GM21717 (cell line): Measurements from ENCODE around the gene KLHL30.

Source experiments
- ATAC-seq: cut with Tn5 transposase; IDR thresholded peaks from one replicate; pipeline ENCODE4 v1.9.1; 2021; ENCODE audit warnings: mild to moderate bottlenecking, moderate library complexity; ENCODE audit not compliant: unreplicated experiment

The KLHL30 gene

GRCh38 chr2:238130111-238130695, 8.3 kb upstream of the KLHL30 start:
- ATAC-seq = no peak

DNA sequence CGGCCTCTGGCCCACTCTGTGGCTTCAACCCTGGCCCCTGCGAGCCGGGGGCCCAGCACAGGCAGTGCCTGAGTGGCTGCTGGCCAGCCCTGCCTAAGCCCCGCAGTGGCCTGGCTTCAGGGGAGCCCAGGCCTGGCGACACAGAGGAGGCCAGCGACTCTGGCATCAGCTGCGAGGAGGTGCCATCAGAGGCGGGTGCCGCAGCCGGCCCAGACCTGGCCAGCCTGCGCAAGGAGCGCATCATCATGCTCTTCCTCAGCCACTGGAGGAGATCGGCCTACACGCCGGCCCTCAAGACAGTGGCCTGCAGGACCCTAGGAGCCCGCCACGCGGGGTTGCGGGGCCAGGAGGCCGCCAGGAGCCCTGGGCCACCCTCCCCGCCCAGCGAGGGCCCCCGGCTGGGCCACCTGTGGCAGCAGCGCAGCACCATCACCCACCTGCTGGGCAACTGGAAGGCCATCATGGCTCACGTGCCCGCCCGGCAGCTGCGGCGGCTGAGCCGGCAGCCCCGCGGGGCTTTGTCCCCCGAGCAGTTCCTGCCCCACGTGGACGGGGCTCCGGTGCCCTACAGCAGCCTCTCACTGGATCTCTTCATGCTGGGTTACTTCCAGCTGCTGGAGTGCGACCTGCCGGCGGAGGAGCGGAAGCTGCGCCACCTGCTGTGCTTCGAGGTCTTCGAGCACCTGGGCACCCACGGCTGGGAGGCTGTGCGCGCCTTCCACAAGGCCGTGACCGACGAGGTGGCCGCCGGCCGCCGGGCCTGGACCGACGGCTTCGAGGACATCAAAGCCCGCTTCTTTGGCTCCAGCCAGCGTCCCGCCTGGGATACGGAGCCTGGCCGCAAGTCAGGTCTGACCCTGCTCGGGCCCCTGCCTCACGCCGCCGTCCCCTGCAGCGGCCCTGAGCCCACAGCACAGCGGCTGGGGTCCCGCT, 7.5 kb upstream of the KLHL30 start:
- ATAC-seq = no peak

GRCh38 chr2:238131761-238132462, 6.6 kb upstream of the KLHL30 start:
- no peak for ATAC-seq

GRCh38 chr2:238132463-238133450, 5.7 kb upstream of the KLHL30 start:
- no peak for ATAC-seq

DNA sequence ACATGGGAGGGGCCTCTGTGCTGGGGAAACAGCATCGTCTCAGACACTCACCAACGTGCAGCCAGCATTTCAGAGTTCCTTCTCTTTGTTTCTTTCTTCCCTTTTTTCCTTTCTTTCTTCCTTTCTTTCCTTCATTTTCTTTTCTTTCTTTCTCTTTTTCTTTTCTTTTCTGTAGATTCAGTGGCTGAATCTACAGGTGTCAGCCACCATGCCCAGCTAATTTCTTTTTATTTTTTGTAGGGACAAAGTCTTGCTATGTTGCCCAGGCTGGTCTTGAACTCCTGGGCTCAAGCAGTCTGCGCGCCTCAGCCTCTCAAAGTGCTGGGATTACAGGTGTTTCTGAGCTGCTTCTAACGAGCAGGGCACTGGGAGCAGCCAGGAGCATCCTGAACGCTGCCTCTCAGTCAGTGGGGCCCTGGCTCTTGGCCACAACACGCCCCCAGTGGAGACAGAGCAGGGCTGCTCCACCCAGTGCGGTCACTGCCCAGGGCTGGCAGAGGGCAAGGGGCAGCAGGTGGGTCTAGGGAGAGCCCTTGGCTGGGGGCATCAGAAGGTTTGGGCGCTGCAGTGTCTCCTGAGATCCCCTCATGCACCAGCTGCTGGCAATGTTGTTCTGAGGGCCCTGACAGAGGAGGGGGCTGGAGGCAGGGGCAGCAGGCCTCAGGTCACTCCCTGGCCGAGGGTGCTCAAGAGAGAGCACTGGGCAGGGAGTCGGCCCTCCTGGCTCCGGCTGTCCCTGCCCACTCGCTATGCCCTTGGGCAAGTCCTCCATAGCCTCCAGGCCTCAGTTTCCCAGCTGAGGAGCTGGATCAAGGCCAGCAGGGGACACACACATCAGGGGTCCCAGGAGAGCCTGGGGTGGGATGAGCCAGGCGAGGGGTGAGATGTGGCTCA, 4.7 kb upstream of the KLHL30 start:
- no peak for ATAC-seq

GRCh38 chr2:238134393-238134785, 4.1 kb upstream of the KLHL30 start:
- ATAC-seq = no peak

GRCh38 chr2:238135601-238136150, 2.8 kb upstream of the KLHL30 start:
- no peak for ATAC-seq

- ATAC-seq = no peak
Observed at GRCh38 chr2:238136820-238137537, 1.5 kb upstream of the KLHL30 start.

DNA sequence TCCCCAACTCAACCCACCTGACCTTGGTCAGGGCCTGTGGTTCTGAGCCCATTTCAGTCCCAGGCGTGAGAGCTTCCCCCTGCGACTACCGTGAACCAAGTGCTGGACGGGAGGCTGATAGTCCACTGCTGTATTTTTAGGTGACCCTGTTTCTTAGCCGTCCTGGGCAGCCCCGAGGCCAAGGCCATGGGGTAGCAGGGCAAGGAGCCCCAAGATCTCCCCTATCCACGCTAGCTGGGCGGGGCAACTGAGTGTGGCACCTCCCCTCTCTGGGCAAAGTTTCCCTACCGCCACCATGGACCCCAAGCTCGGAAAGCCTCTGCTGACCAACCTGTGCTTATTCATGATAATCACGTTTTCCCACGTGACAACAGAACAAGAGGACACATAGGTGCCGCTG, 583 bp upstream of the KLHL30 start:
- ATAC-seq = no peak

- no peak for ATAC-seq
Observed at GRCh38 chr2:238139196-238140039, 950 bp downstream of the KLHL30 start.

DNA sequence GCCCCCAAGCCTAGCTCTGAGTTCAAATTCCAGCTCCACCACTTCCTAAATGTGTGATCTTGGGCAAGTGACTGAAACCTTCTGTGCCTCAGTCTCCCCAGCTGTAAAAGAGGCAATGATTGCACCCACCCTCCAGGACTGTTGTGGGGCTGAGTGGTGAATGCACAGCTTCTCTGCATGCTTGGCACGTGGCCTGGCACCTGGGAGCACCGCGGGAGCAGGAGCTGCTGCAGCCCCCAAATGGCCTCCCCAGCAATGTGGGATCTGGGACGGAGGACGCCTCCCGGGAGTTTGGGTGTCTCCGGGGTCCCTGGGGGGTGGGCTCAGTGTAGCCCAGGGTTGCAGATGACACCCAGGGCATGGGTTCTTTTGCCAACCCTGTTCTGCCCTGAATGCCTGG, 1.6 kb downstream of the KLHL30 start:
- ATAC-seq = no peak

GRCh38 chr2:238140721-238141540, 2.5 kb downstream of the KLHL30 start:
- no peak for ATAC-seq

- no peak for ATAC-seq
Observed at GRCh38 chr2:238141541-238142318, 3.3 kb downstream of the KLHL30 start.

DNA sequence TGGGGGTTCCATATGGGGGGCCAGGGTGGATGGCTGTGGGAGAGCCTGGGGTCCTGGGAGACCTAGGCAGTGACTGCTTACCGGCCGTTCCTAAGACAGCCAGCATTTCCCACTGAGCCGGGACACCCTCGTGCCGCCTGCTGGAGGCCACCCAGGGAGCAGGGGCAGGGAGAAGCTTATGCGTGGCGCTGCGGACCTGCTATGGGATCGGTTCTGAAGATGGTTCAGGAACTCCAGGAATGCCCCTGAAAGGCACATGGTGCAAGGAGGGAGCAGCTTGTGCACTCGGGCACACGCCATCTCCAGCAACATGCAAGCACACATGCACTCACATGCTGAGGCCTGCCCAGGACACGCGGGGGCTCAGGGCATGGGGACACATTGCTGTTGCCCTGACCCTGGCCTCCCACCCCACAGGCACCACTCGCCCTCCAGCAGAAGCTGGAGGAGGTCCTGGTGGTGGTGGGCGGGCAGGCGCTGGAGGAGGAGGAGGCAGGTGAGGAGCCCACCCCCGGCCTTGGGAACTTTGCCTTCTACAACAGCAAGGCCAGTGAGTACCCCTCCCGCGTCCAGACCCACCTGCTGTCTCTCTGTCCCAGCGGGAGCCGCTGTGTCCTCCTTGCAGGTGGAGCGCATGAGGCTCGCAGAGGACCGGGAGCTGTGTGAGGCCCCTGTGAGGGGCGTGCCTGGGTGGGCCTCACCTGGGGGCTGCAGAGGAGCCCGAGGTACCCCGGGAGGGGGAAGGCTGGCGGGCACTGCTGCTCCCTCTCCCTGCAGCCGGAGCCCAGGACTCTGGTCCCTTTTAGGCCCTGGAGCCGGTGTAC, 4.1 kb downstream of the KLHL30 start:
- no peak for ATAC-seq

DNA sequence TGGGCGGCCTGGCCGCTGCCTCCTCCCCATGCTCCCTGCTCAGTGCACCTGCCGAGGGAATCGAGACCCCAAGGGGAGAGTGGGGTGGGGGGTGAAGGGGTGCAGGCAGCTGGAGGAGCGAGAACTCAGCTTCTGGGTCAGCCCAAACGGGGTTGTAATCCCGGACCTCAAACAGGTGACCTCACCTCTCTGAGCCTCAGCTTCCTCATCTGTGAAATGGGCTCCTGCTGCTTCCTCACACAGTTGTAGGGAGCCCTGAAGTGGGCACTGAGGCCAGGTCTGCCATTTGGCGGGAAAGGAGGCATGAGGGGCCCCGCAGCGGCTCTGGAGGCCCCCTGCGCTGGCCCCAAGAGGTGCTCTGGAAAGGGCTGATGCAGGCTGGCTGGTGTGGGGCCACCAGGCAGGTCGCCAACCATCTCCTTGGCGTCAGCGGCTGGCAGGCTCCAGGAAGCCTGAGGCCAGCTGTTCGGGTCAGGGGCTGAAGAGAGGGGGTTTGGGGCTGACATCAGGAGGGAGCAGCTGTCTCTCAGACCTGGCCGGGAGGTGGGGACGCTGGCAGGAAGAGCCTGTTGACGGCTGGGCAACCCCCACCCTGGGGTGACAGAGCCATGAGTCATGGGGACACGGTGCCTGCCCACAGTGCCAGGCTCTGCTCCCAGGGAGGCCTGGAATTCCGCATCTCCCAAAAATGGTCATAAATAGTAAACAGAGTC, 4.9 kb downstream of the KLHL30 start:
- ATAC-seq = no peak
